T follicular helper cell (primary cell): ENCODE measurements around the gene ZNF319.
"Not testable (repeated sequence)": the region's sequence is repeated elsewhere in the genome, so short reads cannot be mapped to it uniquely, and the experiment has no call there.

Source experiments
- DNase-seq: peaks from one replicate; pipeline ENCODE4 v3.0.0-alpha.2; 2020; ENCODE audit warnings: low read depth

ZNF319 gene

GRCh38 chr16:58021661-58022551, 21.4 kb upstream of the ZNF319 start:
- no peak for DNase-seq

GRCh38 chr16:58020628-58021521, 20.4 kb upstream of the ZNF319 start:
- DNase-seq: peak; percentile 48

GRCh38 chr16:58019866-58020538, 19.5 kb upstream of the ZNF319 start:
- DNase-seq: no peak

- no peak for DNase-seq
These were observed 18.3 kb upstream of the ZNF319 start for GRCh38 chr16:58018803-58019202.

- DNase-seq: no peak
These were observed 16.5 kb upstream of the ZNF319 start for GRCh38 chr16:58016840-58017446.

GRCh38 chr16:58013201-58013956, 12.9 kb upstream of the ZNF319 start:
- DNase-seq: no peak

GRCh38 chr16:58012481-58012880, 12.0 kb upstream of the ZNF319 start:
- no peak for DNase-seq

- DNase-seq: no peak
These were observed 11.2 kb upstream of the ZNF319 start for GRCh38 chr16:58011652-58012051.

GRCh38 chr16:58010886-58011285, 10.4 kb upstream of the ZNF319 start:
- DNase-seq: no peak

GRCh38 chr16:58009856-58010416, 9.5 kb upstream of the ZNF319 start:
- no peak for DNase-seq

- not testable (repeated sequence) for DNase-seq
These were observed 4.3 kb upstream of the ZNF319 start for GRCh38 chr16:58004736-58005135.

- no peak for DNase-seq
These were observed 2.5 kb upstream of the ZNF319 start for GRCh38 chr16:58002936-58003335.

- no peak for DNase-seq
These were observed 1.9 kb upstream of the ZNF319 start for GRCh38 chr16:58002416-58002800.

- DNase-seq: no peak
These were observed 1.4 kb upstream of the ZNF319 start for GRCh38 chr16:58001781-58002415.

GRCh38 chr16:58000706-58001676, 519 bp upstream of the ZNF319 start, which contains the start of gene USB1:
USB1 (plus strand) TSS chr16:58001407; CDS start chr16:58001484, 77 bp downstream.
- DNase-seq: peak; percentile 74

GRCh38 chr16:57999366-57999970, 1.0 kb downstream of the ZNF319 start:
- DNase-seq: no peak

GRCh38 chr16:57998992-57999365, 1.5 kb downstream of the ZNF319 start:
- no peak for DNase-seq

GRCh38 chr16:57998486-57998885, 2.0 kb downstream of the ZNF319 start:
- DNase-seq: peak; percentile 25
